Left colon (tissue), 2 donors: ENCODE data around the gene GNG7. TPM values are rescaled to one million over a fixed set of nuclear protein-coding genes. Genes with fewer than 3 reads are reported as not detected.

Experiments
- ATAC-seq: fragments of 200-7000 bp; cut with Tn5 transposase; one replicate; pipeline ENCODE4 v1.9.1; 2020; ENCODE audit warnings: mild to moderate bottlenecking, moderate library complexity
- DNase-seq, 2 donors: peaks; one replicate each; pipeline ENCODE4 v3.0.0-alpha.2; 2020
- intact Hi-C, 2 donors: fragments of 100-400 bp; cut with DNase I in 1 of 2; cut with micrococcal nuclease in 1 of 2; formaldehyde crosslinking; loops; one replicate each; pipeline versions ENCODE4 v1.11.2 to v1.14.0; 2022; cut with DNase I, micrococcal nuclease
- total RNA-seq, 2 donors: library from RNA; stranded (reverse); fragmentation: NEBNext Ultra II Directional; extraction: Animal tissue kit (Norgen Biotek cat#: 25700); gene quantifications; one replicate each; pipeline ENCODE4 v1.2.1, GENCODE V29; 2021
- donor health status: DM: no; HTN: no; CAD: no.
- donor health status: DM: yes; HTN: yes; CAD: no.

The GNG7 gene
- total RNA-seq, 2 donors from 2014 or later, result 1.4 to 5.3 TPM

DNA sequence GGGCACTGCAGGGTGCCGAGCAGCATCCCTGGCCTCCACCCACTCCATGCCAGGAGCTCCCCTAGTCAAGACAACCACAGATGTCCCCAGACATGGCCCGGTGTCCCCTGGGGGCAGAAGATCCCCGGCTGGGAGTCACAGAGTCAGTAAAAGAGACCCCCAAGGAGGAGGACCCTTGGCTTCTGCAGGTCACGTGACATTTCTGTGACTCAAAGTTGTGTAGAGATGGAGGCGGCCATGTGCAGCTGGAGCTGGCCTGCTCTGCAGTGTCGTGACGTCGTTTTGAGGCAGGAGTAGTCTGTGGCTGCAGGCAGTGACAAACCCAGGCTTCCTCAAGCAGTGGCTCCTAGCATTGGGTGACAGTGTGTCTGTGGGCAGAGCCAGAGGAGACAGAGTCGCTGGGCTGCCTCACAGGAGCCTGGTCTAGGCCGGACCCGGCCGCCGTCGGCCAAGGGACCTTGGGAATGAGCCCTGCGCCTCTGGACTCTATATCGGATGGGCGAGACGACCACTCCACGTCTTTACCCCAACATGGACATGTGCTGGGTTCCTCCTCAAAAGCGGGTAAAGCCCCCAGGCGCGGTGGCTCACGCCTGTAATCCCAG, 26.4 kb upstream of the GNG7 start:
- intact Hi-C loops, result no loop called here
- ATAC-seq, result no peak

DNA sequence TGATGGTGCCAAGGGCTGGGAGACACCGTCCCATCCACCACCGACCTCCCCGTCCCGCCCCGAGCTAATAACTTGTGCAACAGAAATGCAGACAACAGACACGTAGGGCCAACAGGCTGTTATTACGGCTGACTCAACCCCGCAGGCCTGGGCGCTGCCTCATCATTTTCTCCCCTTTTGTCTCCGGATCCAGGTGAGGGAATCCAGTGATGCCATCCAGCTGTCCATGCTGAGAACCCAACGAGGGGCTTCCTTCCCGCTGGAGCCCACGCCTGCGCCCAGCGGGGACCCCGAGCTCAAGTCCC, 25.1 kb upstream of the GNG7 start:
- intact Hi-C loops, result no loop called here
- DNase-seq (no peak), ATAC-seq (no peak)

More for the DNA sequence above, 26.4 kb upstream of the GNG7 start:
- no peak for DNase-seq

DNA sequence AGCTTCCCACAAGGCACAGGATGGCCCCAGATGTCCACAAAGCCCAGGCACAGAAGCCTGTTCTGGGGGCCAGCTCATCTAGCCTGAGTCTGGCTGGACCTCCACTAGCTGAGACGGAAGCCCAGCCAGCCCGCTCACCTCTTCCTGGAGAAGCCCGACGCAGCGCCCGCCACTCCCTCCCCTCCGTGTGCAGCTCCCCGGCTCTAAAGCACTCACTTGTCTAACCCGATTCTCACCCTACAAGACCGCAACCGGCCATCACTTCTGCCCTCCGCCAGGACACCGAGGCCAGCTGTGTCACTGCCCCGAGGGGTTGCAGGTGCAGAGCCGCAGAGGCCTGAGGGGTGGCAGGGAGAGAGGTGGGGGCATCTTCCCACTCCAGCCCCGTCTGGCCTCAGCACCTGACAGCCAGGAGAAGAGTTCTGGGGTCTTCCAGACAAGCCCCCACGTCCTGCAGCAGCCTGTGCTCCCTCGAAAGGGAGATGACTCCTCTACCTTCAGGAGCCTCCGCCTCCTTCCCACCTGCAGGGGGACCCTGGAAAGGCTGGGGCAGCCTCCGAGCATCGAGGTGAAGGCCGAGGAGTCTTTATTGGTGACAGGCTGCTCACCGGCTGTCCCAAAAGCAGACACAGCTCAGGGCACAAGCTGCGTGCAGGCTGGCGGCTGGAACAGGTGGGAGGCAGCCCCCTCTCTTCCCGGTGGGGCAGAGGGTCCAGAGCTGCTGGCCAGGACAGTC, 24.6 kb upstream of the GNG7 start:
- DNase-seq (no peak), ATAC-seq (no peak)
- intact Hi-C loops, result no loop called here

DNA sequence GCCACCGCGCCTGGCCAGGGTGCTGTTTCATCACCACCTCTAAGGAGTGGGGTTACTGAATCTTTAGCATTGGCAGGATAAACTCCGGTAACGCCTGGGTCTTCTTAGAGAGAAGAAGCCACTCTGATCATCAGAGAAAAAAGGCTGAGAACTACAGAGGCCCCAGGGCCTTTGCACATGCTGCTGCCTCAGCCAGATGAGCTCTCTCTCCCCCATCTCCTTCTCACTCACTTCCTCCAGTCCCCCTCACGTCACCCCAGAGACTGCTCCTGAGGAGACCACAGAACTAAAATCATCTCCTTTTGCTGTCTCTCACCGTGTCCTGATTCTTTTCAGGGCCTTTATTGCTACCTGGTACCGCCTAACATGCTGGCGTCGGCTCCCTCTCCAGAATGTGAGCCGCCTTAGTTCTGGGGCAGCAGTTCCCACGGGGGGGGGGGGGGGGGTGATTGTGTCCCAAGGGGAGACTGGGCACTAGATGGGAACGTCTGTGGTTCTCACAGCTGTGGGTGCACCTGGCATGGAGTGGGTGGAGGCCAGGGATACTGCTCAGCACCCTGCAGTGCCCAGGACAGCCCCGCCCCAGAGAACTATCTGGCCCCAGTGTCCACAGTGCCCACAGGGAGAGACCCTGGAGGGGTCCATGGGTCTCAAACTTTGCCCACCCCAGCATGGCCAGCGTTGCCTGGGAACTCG, 23.8 kb upstream of the GNG7 start:
- DNase-seq (no peak), ATAC-seq (no peak)
- intact Hi-C loops, result no loop called here

DNA sequence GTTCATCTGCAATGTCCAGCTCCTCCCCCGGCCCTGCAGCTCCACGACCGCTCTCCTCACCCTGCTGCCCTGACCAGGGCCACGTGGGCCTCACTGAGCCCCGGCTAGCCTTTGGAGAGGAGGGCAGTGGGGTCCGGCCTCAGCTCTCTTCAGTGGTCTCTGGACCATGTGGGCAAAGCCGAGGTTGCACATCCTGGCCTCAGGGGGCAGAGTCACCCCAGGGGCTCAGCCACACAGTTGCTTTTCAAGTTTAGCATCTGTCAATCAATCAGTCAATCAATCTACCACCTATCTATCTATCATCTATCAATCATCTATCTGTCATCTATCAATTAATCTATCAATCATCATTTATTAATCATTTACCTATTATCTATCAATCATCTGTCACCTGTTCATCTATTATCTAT, 21.7 kb upstream of the GNG7 start:
- DNase-seq, result no peak
- intact Hi-C loops, result no loop called here
- no peak for ATAC-seq

DNA sequence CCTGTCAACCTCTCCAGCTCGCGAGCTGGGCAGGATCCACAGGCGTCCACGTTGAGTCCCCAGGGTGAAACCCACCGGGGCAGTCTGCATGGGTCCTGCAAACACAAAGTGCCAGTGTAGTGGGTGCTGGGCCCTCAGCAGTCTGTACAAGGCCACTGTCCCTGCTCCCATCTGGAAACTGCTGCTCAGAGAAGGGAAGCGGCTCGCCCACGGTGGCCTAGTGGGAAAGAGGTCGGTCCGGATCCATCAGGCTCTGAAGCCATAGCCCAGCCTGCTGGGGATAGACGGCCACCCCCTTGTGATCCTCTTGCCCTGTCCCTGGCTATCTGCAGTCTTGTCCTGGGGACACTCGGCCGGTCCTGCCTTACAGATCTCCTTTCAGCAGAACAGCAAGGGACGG, 21.3 kb upstream of the GNG7 start:
- DNase-seq (no peak), ATAC-seq (no peak)
- intact Hi-C loops, result no loop called here

DNA sequence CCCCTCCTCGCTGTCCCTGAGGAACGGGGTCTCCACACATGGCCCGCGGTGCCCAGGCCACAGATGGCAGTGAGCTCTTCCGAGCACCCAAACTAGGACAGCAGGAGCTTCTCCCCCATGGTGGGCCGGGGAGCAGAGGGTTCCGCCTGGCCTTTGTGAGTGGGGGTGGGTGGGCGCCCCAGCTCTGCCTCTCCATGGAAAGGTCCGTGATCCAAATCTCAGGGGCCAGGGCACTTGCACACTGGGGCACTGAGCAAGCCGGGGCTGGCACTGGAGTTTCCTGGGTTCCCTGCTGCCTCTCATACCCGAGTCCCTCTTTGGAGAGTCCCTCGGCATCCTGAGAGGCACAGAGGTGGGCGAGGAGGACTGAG, 20.8 kb upstream of the GNG7 start:
- ATAC-seq, result no peak
- intact Hi-C loops, result no loop called here

DNA sequence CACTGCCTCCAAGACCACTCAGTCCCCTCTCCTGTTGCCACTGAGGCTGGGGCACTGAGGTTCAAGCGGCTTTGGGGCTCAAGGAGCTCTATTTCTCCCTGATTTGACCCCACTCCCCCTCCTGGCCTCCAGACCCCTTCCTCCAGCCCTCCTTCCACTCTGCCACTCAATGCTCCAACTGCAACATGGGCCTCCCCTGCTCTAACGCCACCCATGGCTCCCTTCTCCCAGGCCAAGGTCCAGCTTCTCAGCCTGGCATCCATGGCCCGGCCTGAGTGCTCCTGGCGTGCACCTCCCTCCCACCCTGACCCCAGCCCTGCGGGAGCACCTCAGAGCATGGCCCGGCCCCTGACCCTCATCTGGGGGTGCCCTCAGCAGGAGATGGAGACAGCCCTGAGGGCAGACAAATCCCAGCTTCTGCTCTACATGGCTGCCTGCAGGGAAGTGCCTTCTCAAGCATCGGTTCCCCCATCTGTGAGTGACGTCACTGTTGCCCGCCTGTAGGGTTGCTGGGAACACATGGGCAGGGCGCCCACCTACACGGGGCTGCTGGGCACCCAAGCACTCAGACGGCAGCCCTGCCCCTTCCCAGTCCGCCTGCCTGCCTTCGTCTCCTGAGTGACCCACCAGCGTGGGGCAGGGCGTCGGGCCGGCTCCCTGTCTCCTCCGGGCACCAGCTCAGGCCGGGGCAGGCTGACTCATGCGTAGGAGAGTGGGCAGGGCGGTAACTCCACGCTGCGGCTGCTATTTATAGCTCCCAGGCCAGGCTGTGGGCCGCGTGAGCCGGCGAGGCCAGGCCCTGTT, 20.2 kb upstream of the GNG7 start:
- ATAC-seq (peak; percentile 68), DNase-seq (peak; percentile 39 to 45)
- intact Hi-C loops, result no loop called here

More for the DNA sequence above, 20.8 kb upstream of the GNG7 start:
- DNase-seq, result no peak

DNA sequence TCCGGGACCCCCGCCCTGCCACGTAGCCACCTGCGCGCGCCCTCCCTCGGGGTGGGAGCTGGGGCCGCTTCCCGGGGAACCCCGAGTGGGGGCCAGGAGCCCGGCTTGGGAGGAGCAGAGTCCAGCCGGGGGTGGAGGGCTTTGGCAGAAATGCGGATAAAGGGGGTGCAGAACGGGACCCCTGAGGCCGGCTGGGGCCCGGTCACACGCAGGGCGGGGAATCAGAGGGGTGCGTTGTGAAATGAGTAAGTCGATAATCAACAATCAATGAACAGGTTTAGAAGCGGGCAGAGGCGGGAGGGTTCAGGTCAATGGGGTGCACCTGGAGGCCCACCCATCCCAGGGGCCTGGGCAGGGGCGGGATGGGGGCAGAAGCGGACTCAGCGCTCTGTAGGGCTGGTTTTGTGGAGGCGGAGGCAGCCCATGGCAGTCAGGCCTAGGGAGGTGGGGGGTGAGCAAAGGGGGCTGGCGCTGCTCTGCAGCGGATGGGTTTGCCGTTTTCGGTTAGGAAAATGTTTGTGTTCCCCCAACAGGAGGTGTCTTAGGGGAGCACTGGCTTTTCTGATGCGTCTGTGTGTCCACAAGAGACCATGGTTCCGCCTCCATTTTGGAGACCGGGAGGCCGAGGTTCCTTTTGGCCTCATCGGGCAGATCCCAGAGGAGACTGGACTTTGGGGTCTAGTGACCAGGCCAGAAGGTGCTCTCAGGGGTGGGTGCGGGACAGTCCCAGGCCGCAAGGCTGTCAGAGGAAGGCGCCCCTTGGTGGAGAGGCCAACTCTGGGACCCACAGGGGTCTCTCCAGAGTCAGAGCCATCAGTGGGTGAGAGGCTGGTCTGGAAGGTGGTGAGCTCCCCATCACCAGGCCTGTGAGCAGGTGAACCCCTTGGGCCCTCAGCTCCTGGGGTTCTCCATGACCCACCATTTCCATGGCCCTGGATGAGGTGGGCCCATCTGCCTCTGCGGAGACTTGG, 19.4 kb upstream of the GNG7 start:
- intact Hi-C loops, result no loop called here
- DNase-seq (no peak), ATAC-seq (no peak)

DNA sequence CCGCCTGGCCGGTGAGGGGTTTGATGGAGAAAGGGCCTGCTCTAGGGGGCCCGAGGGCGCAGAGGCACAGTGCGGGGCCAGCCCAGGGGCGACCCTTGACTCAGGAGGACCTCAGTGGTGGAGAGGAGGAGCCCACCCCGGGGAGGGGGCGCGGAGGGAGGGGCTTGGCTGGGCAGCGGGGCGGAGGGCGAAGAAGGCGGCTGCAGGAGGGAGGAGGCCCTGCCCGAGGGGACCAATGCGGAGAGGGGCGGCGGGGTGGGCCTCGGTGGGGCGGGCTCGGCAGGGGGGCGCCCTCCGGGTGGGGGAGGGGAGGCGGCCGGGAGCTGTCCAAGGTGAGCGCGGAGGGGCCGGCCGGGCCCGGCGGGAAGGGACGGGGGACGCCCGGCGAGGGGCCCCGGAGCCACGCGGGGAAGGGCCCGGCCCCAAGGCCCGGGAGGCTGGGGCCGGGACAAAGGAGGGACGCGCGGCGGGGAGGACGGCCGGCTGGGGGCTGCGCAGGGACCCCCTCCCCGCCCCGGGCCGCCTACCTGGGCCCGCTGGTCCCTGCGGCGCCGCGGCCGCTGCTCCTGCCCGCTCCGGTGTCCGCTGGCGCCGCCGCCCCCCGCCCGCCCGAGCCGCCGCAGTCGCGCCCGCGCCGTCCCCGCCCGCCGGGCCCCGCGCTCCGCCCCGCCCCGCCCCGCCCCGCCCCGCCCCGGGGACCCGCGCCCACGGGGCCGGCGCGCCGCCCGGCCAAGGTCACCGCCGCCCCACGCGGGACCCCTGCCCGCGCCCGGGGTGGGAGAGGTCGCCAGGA, 18.5 kb upstream of the GNG7 start, which contains the start of gene DIRAS1:
DIRAS1 (minus strand) TSS at position 596 of the 793 bp plus-strand sequence. CDS start 3,566 bp downstream, outside the sequence.
- ATAC-seq (no peak), DNase-seq (no peak)
- intact Hi-C loops, result no loop called here

DNA sequence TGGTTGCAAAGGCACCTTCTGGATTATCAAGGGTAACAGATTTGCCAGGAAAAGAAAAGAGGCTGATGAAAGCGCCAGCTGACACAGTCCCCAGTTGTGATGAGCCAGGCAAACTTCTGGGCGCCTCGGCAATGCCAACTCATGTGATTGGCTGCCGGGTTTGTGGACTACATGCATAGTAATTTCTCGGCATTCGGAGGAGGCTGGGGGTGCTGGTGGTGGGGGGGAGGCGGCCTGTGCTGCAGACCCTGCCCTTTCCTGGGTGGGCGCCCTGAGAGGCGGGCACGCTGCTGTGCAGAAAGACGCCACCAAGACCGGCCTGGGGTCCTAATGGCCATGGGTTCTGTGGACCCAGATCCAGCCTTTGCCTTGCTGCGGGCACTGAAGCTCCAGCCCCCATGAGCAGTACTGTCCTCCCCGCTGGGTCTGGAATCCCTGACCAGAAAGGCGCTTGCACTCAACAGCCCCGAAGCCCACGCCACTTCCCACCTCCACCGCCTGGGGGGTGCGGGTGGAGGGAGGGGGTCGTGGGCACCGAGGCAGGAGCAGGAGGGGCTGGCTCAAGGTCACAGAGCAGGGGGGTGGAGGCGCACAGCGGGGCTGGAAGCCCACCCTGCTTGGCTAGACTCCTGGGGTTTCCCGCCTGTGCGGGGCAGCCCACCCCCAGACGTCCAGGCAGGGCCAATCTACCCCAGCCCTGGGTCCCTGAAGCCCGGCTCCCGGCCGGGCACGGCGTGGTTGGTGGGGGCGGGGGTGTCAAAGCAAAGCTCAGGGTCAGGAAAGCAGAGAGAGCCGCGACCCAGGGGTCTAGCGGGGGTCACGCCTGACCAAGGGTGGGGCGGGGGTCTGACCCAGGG, 17.7 kb upstream of the GNG7 start:
- DNase-seq (no peak), ATAC-seq (no peak)
- intact Hi-C loops, result no loop called here

DNA sequence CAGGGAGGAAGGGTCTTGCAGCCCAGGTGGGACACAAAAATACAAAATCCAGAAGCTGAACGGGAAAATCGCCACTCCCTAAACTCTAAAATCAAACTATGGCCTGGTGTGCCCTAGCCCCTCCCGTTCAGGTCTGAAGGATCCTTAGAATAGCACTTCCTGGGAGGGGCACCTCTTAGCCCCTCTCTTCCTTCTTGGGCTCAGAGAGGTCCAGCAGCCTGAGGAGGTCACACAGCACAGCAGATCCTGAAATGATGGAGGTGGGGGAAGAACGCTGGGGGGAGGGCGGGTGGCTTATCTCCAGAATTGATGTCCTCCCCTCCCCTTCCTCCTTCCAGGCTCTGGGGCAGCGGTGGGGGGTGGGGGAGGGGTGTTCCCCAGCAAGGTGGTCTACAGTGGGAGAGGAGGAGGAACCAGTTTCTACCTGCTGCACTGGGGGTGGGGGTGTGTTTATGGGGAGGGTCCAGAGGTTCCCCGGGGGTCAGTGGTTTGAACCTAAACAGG, 16.8 kb upstream of the GNG7 start:
- intact Hi-C loops, result no loop called here
- ATAC-seq (no peak), DNase-seq (no peak)

DNA sequence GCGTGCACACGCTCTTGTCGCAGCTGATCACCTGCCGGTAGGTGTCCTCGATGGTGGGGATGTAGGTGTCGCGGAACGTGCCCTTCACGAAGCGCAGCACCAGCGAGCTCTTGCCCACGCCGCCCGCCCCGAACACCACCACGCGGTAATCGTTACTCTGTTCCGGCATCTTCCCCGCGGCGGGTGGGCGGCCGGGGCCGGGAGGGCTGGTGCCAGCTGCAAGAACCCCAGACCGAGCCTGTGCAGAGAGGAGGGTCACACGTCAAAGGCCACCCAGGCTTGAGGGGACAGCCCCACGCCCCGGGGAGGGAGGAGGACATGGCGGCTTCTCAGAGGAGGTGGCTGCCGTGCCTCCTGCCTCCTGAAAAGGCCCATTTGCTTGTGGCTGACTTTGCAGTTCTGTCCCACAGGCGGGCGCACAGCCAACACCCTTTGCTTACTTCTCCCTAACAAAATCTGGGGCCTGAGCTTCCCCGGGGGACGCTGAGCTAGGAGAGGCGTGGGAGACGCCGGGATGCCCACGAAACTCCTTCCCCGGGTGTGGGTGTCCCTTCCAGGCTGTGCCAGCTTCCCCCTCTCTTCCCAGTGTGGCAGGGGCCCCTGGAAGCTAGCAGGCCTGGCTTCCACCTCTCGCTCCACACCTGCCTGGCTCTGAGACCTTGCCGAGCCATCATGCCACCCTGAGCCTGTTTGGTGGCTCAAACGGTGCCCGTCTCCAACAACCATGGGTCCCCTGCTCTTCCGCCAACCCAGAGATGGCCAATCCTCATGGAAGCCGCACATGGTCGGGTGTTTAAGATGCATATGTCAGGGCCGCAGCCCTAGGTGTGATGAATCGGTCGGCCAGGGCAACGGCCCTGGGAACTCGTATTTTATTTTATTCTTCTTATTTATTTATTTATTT, 15.4 kb upstream of the GNG7 start:
- DNase-seq (no peak), ATAC-seq (no peak)
- intact Hi-C loops, result no loop called here

DNA sequence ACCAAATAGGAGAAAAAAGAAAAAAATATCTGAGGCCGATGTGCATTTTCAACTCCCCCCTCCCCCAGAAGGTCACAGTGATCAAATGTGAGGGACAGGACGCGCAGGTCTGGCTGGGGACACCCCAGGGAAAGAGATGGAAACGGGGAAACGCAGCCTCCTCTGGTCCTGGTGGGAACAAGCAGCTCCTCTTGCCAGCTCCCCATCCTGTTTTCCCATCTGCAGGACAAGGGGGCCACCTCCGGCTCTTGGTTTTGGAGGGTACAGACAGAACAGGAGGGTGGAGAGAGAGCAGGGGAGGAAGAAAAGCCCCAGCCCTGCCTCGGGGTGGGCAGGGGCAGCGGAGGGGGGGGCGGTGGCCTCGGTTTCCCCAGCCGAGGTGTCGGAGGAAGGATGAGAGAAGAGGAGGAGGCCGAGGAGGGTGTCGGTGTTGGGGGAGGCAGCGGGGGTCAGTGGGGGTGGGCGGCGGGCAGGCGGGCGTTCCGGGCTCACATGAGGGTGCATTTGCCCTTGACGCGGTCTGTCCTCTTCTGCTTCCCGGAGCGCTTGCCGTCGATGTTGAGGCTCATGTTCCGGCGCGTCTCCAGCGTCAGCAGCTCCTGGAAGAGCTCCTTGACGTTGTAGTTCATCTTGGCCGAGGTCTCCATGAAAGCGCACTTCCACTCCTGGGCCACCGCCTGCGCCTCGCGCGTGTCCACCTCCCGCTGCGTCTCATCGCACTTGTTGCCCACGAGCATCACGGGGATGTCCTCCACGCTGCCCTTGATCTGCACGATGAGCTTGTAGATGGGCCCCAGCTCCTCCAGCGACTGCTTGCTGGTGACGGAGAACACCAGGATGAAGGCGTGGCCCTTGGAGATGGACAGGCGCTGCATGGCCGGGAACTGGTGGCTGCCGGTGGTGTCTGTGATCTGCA, 14.5 kb upstream of the GNG7 start:
- ATAC-seq (no peak), DNase-seq (no peak)
- intact Hi-C loops, result no loop called here

DNA sequence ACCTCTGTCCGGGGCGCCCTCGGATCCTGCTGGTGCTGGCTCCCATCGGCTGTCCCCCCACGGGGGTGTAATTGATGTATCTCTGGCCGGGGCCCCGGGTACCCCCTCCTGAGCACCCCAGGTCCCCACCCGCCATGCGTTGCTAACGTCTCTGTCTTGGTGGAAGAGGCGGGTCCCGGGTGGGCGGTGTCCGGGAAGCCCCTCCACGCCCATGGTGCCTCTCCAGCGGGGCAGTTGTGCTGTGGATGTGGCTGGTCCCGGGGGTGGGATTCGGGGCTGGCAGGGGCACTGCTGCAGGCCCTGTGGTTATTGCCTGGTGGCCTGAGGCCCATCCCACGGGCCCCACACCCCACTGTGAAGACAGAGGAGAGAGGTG, 13.8 kb upstream of the GNG7 start:
- intact Hi-C loops, result no loop called here
- ATAC-seq (no peak), DNase-seq (no peak)
